ELR (cell line): ENCODE results near the gene ZBTB22.
"Not testable (repeated sequence)": the region's sequence is repeated elsewhere in the genome, so short reads cannot be mapped to it uniquely, and the experiment has no call there.

Experiments
- DNase-seq: peaks from one replicate; pipeline ENCODE4 v3.0.0-alpha.2; 2015; ENCODE audit warnings: low read depth

Gene ZBTB22, protein sequence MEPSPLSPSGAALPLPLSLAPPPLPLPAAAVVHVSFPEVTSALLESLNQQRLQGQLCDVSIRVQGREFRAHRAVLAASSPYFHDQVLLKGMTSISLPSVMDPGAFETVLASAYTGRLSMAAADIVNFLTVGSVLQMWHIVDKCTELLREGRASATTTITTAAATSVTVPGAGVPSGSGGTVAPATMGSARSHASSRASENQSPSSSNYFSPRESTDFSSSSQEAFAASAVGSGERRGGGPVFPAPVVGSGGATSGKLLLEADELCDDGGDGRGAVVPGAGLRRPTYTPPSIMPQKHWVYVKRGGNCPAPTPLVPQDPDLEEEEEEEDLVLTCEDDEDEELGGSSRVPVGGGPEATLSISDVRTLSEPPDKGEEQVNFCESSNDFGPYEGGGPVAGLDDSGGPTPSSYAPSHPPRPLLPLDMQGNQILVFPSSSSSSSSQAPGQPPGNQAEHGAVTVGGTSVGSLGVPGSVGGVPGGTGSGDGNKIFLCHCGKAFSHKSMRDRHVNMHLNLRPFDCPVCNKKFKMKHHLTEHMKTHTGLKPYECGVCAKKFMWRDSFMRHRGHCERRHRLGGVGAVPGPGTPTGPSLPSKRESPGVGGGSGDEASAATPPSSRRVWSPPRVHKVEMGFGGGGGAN

DNA sequence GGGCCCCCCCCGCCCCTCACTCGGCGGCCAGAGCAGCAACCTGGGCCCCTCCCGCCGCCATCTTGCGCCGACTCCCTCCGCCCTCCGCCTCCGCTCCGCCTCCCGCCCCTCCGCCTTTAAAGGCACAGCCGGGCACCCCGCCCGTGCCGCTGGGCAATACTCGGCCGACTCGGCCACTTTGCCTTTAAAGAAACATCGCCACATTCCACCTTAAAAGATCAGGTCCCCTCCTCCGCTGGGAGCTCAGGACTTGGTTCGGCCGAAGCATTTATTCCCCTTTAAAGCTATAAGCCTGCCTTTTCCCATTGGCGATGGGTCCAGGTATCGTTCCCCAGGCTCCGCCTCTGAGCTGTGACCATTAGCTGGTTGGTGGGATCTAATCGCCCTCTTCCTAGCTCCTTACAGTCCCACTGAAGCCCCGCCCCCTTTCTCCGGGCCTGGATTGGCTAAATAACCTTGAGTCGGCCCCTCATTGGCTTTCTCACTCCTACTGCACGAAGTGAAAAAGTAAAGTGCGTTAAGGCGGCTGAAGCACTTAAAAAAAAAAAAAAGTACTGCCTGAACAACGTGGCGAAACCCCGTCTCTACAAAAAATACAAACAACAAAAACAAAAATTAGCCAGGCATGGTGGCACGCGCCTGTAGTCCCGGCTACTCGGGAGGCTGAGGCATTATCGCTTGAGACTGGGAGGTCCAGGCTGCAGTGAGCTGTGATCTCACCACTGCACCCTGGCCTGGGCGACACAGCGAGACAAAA, at the start of gene ZBTB22:
Gene ZBTB22 (minus strand): TSS at position 76 of the 757 bp plus-strand sequence. CDS start 828 bp downstream, outside the sequence.
- DNase-seq, result peak; percentile 100

DNA sequence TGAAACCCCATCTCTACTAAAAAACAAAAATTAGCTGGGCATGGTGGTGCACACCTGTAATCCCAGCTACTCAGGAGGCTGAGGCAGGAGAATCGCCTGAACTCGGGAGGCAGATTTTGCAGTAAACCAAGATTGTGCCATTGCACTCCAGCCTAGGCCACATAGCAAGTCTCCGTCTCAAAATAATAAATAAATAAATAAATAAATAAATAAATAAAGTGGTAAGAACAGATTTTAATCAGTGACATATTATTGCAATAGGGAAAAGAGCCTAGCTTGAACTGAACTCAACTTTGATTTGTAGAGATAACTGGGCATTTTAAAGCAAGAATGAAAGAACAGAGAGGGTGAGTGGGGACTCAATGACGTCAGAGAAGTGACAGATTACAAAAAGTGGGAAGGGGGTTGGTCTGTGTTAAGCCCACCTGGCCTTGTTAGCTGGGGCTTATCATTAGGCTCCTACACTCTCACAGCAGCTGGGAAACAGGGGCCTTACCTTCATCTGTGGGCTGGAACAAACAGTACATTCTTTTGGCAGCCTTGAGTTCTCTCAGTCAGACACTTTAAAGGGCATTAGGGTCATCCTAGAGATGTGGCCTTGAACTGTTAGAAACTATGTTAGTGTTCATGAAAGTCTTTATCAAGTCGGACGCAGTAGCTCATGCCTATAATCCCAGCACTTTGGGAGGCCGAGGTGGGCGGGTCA, 49.6 kb upstream of the ZBTB22 start:
- DNase-seq, result no peak

DNA sequence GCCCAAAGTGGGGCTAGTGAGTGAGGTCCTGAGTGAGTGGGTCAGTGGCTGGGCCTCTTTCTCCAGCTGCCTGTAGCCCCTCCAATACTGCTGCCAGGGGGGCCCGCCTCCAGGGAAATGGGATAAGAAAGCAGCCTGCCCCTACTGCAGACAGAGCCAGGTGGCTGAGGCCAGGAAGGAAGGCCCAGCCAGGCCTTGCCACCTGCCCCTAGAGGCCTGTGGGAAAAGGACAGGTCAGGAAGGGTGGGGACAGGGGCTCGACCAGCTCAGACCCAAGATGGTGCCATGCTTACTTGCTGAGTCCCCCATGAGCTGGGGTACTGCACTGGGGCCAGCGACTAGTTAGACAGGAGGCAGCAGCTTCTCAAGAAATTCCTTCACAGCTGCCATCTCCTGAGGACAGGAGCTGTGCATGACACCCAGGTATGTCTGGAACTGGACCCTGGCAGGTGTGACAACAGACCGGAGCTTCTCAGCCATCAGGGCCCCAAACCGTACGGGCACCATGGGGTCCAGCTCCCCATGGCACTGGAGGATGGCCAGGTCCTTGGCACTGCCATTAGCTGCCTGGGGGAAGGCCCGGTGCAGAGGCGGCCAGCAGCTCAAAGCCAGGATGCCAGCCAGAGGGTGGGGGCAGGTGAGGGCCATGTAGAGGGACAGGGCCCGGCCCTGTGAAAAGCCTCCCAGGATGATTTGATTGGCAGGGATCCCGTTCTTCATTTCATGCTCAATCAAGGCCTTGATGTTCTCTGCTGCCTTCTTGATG, 47.8 kb upstream of the ZBTB22 start:
- not testable (repeated sequence) for DNase-seq

DNA sequence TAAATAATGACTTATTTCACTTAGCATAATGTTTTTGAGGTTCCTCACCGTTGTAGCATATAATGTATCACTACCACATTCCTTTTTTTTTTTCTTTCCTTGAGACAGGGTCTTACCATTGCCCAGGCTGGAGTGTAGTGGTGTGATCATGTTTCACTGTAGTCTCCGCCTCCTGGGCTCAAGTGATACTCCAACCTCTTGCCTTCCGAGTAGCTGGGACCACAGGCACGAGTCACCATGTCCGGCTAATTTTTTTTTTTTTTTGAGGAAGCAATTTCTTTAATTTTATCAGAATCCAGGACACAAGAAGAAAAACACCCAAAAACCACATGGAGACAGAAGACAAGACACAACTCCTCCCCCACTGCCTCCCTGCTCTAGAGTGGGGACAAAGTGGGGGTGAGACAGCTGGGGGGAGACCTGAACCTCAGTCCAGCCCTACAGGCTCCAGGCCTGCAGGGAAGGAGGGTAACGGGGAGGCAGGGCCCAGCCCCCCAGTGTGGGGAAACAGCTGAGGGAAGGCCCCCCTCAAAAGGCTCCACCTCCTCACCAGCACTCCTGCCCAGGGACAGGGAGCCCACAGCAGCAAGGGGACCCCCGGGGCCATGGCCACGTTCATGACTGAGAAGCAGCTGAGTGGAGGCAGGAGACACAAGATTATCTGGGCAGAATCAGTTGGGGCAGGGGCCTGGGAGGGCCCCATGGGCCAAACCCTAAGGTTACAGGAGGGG, 47.1 kb upstream of the ZBTB22 start:
- DNase-seq, result peak; percentile 55

DNA sequence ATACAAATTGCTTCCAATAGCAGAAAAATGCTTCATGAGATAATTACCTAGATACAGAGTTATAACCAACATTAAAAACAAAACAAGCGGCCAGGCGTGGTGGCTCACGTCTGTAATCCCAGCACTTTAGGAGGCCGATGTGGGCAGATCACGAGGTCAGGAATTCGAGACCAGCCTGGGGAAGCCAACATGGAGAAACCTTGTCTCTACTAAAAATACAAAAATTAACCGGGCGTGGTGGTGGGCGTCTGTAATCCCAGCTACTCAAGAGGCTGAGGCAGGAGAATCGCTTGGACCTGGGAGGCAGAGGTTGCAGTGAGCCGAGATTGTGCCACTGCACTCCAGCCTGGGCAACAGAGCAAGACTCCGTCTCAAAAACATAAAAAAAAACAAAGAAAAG, 45.9 kb upstream of the ZBTB22 start:
- DNase-seq, result not testable (repeated sequence)

DNA sequence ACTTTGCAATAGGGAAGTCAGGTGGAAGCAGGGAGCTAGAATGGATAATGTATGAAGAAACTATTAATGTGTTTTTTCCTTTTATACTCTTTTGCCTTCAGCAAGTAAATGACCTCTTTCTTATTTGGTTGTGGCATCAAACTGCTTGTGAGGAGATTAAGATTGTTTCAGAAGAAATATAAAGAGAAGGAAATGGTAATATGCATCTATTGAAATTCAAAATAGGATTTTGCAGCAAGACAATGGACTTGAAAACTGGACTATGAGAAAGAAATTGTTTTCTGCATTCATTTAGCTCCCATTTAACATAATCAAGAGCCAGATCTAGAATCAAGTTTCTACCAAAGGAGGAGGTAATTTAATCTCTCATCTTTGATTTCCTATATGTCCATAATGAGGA, 41.8 kb upstream of the ZBTB22 start:
- DNase-seq, result no peak

DNA sequence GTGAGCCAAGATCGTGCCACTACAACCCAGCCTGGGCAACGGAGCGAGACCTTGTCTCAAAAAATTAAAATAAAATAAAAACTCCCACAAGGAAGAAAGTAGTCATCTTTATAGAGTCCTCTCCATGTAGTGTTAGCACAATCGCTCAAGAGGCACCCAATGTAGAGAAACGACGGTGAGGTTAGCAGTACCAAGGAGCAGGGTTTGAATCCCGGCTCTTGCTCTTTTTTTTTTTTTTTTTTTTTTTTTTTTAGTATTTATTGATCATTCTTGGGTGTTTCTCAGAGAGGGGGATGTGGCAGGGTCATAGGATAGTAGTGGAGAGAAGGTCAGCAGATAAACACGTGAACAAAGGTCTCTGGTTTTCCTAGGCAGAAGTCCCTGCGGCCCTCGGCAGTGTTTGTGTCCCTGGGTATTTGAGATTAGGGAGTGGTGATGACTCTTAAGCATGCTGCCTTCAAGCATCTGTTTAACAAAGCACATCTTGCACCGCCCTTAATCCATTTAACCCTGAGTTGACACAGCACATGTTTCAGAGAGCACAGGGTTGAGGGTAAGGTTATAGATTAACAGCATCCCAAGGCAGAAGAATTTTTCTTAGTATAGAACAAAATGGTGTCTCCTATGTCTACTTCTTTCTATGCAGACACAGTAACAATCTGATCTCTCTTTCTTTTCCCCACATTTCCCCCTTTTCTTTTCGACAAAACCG, 39.8 kb upstream of the ZBTB22 start:
- not testable (repeated sequence) for DNase-seq

DNA sequence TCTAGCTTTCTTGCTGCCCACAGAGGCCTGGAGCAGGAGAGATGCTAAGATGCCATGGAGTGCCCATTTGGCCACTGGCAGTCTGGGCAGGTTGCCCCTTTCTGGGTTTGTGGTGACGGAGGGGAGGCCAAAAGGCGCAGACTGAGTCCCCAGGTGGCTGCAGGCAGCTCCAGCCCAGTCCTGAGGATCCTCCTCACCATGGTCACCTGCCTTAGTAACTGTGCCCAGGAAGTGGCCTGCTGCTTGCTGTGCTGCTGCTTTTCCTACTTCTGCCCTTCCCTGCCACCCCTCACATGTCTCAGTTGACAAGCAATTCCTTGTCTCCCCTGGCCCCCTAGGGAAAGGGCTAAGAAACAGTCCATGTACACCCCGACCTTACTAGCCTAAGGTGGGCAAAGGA, 38.8 kb upstream of the ZBTB22 start:
- DNase-seq, result no peak

DNA sequence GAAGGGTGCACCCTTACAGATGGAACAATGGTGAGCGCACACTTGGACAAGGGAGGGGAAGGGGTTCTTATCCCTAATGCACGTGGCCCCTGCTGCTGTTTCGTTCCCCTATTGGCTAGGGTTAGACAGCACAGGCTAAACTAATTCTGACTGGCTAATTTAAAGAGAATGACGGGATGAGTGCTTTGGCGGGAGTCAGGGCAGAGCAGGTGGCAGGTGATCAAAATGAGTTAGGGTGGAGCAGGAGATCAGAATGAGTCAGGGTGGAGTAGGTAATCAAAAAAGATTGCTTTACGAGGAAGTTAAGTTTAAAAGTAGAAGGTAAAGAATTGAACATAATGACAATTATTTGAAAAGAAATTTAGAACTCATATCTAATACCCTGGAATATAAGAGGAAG, 38.3 kb upstream of the ZBTB22 start:
- DNase-seq, result not testable (repeated sequence)

DNA sequence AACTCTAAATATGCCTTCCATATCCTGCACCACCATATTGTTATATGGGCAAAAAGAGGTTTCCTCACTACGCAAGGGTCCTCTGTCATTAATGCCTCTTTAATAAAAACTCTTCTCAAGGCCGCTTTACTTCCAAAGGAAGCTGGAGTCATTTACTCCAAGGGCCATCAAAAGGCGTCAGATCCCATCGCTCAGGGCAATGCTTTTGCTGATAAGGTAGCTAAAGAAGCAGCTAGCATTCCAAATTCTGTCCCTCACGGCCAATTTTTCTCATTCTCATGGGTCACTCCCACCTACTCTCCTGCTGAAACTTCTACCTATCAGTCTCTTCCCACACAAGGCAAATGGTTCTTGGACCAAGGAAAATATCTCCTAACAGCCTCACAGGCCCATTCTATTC, 30.3 kb upstream of the ZBTB22 start:
- DNase-seq, result no peak

DNA sequence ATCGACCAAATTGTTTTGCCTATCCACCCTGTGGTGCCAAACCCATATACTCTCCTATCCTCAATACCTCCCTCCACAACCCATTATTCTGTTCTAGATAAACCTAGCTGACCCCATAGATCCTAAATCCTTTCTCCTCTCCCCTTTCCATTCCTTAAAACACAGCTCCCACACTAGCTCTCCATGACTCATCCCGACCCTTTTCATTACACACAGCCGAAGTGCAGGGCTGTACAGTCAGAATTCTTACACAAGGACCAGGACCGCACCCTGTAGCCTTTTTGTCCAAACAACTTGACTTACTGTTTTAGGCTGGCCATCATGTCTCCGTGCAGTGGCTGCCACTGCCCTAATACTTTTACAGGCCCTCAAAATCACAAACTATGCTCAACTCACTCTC, 29.4 kb upstream of the ZBTB22 start:
- peak; percentile 66 for DNase-seq

DNA sequence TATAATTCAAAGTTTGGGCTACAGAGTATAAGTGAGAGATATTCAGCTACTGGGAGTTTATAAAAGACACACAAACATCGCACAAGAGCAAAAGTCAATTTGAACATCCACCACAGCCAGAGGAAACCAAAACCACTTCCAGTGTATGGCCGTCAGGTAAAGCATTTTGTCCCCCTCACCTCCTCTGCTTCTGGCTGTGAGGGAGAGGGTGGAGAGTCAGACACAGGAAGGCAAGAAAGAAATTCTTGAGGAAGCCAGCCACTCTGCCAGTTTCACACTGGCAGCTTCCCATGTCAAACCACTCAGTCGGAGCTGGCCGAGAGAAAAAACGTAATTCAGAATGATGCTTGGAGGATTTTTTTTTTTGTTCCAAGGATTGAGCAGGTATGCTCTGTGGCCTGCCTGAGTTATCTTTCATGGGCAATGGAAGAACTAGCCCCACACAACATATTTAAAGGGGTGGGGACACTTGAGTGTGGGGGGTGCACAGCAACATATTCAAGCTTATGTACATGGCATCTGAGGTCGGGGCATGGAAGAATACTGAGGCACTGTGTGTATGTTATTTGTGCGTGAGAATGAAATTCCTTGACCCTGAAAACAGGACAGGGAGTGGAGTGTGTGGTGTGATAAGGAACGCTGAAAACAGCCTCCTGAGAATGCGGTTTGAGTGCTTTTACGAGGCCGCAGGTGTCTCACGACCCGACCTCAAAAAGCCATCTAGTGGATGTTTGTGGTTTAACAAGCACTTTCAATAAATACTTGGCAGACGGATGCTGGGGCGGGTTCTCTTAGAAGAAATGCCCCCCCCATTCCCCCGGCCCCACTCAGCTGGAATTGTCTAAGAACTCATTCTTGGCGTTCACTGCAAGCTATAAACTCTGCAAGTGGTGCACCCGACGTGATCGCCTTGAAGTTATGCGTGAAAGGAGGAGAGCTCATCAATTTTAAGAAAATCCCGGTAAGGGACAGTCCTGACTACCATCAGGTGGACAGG, 27.5 kb upstream of the ZBTB22 start:
- peak; percentile 85 for DNase-seq

DNA sequence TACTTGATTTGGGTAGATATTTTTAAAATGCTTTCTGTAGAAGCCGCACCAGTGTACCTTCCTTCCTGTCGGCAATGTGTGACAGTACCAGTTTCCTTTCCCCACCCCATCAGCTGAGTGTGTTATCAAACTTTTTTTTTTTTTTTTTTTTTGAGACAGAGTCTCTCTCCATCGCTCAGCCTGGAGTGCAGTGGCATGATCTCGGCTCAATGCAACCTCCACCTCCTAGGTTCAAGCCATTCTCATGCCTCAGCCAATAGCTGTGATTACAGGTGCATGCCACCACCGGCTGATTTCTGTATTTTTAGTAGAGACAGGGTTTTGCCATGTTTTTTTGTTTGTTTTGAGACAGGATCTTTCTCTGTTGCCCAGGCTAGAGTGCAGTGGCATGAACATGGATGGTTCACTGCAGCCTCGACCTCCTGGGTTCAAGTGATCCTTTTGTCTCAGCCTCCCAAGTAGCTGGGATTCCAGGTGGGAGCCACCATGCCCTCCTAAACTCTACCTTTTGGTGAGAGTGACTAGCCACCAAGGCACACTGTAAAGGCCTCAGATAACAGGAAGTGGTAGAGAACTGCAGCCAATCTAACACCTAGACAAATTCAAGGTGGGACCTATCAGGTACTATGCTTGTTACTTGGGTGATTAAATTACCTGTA, 26.5 kb upstream of the ZBTB22 start:
- DNase-seq, result no peak

DNA sequence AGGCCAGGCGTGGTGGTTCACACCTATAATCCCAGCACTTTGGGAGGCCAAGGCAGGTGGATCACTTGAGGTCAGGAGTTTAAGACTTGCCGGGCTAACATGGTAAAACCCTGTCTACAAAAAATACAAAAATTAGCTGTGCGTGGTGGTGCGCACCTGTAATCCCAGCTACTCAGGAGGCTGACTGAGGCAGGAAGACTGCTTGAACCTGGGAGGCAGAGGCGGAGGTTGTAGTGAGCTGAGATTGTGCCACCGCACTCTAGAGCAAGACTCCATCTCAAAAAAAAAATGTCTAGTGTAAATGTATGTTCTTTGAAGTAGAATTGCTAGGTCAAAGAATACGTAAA, 26.0 kb upstream of the ZBTB22 start:
- DNase-seq, result not testable (repeated sequence)

DNA sequence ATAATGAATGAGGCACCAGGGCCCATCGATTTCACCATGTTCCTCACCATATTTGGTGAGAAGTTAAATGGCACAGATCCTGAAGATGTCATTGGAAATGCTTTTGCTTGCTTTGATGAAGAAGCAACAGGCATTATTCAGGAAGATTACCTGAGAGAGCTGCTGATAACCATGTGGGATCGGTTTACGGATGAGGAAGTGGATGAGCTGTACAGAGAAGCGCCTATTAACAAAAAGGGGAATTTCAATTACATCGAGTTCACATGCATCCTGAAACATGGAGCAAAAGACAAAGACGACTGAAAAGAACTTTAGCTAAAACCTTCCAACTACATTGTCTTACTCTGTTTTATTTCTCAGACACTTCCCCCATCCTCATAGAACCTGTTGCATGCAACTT, 21.6 kb upstream of the ZBTB22 start:
- no peak for DNase-seq

DNA sequence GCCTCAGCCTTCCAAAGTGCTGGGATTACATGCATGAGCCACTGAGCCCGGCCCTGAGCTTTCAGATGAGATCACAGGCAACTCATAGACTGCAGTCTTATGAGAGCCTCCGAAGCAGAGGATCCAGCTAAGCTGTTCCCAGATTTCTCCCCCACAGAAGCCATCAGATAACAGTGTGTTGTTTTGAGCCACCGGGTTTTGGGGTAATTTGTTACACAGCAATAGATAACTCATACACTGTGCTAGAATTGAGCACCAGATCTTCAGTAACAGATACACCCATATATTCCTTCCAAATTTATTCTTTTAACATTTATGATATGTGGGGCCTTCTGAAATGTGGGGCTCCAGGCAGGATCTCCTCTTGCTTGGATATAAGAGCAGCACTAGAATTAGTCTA, 19.0 kb upstream of the ZBTB22 start:
- DNase-seq, result no peak

DNA sequence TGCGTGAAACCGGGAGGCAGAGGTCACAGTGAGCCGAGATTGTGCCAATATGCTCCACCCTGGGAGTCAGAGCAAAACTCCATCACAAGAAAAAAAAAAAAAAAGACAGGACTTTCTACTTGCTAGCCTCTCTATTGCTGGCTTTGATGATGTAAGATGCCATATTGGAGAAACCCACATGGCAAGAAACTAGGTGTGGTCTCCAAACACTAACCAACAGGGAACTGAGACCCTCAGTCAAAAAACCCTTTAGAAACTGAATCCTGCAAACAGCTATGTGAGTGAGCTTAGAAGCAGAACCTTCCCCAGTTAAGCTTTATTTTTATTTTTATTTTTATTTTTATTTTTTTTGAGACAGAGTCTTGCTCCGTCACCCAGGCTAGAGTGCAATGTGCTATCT, 18.4 kb upstream of the ZBTB22 start:
- DNase-seq, result no peak

DNA sequence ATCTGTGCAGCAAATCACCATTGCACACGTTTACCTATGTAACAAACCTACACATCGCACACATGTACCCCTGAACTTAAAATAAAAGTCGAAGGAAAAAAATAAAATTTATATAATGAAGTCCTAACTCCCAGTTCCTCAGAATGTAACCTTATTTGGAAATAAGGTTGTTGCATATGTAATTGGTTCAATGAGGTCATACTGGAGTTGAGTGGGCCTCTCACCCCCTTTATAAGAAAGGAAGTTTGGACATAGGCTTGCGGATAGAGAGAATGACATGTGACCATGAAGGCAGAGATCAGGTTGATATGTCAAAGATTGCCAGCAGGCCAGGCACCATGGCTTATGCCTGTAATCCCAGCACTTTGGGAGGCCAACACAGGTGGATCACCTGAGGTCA, 16.1 kb upstream of the ZBTB22 start:
- DNase-seq, result no peak
